ENCODE measurements around the gene AVP. TPM values are rescaled to one million over a fixed set of nuclear protein-coding genes. Genes with fewer than 3 reads are reported as not detected.

AVP gene
- polyA plus RNA-seq, 1 donor from 2014 or later = not detected

DNA sequence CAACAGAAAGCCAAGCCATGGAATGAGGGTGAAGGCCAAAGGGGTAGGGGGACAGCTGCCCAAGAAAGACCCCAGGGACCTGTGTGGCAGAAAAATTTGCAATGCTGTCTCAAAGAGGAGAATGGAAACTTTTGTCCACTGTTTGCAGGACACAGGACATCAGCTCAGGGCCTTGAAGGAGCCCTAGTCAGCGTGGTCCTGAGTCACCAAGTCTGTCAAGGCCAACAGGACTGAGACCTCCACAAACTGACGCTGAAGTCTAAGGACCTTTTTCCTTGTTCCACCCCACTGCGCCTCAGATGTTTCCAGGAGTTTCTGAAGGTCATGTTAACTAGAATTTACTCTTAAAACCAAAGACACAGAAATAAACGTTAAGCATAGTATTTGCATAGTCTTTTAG lies 31.8 kb upstream of the AVP start:
- no peak overlapping the region for H3K4me2 ChIP-seq (ENCODE audit: low read length)
- H3K9me2 ChIP-seq (ENCODE audit: insufficient read depth, low read length) = no peaks in the 10 kb centered on the region
- H3K9ac ChIP-seq (ENCODE audit: low read length) = no peak overlapping the region
- no peaks in the 10 kb centered on the region for H3K79me2 ChIP-seq (replicated peaks; ENCODE audit: insufficient read depth, low read length)
- no peaks in the 10 kb centered on the region for H4K20me1 ChIP-seq (ENCODE audit: insufficient read depth)
- peaks cover under 1% of the 10 kb centered on the region for H3K36me3 ChIP-seq (ENCODE audit: insufficient read depth, low read length)
- H3K4me3 ChIP-seq (ENCODE audit: low read length) = no peak overlapping the region
- no peak overlapping the region for H2AFZ ChIP-seq (ENCODE audit: low read depth, low read length)
- no peaks in the 10 kb centered on the region for H3F3A ChIP-seq (ENCODE audit: insufficient read depth, low read length, poor library complexity, severe bottlenecking)
- no peak overlapping the region for H3K27ac ChIP-seq (ENCODE audit: low read length)
- H3K9me3 ChIP-seq (ENCODE audit: low read length) = no peaks in the 10 kb centered on the region
- no peaks in the 10 kb centered on the region for H3K27me3 ChIP-seq (ENCODE audit: insufficient read depth, low read depth, low read length)
- no peak for TF ChIP-seq POLR2AphosphoS5 (IDR thresholded peaks at IDR 0.05)
- TF ChIP-seq, protein P1, sequence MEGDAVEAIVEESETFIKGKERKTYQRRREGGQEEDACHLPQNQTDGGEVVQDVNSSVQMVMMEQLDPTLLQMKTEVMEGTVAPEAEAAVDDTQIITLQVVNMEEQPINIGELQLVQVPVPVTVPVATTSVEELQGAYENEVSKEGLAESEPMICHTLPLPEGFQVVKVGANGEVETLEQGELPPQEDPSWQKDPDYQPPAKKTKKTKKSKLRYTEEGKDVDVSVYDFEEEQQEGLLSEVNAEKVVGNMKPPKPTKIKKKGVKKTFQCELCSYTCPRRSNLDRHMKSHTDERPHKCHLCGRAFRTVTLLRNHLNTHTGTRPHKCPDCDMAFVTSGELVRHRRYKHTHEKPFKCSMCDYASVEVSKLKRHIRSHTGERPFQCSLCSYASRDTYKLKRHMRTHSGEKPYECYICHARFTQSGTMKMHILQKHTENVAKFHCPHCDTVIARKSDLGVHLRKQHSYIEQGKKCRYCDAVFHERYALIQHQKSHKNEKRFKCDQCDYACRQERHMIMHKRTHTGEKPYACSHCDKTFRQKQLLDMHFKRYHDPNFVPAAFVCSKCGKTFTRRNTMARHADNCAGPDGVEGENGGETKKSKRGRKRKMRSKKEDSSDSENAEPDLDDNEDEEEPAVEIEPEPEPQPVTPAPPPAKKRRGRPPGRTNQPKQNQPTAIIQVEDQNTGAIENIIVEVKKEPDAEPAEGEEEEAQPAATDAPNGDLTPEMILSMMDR (IDR thresholded peaks at IDR 0.05; ENCODE audit: poor library complexity, severe bottlenecking) = no peak
- no peak for TF ChIP-seq EZH2 (IDR thresholded peaks at IDR 0.05; ENCODE audit: borderline replicate concordance, insufficient read depth, low read length, poor library complexity, severe bottlenecking)
- no peak for TF ChIP-seq TAF1 (IDR thresholded peaks at IDR 0.05; ENCODE audit: low read depth)
- TF ChIP-seq, protein P2, sequence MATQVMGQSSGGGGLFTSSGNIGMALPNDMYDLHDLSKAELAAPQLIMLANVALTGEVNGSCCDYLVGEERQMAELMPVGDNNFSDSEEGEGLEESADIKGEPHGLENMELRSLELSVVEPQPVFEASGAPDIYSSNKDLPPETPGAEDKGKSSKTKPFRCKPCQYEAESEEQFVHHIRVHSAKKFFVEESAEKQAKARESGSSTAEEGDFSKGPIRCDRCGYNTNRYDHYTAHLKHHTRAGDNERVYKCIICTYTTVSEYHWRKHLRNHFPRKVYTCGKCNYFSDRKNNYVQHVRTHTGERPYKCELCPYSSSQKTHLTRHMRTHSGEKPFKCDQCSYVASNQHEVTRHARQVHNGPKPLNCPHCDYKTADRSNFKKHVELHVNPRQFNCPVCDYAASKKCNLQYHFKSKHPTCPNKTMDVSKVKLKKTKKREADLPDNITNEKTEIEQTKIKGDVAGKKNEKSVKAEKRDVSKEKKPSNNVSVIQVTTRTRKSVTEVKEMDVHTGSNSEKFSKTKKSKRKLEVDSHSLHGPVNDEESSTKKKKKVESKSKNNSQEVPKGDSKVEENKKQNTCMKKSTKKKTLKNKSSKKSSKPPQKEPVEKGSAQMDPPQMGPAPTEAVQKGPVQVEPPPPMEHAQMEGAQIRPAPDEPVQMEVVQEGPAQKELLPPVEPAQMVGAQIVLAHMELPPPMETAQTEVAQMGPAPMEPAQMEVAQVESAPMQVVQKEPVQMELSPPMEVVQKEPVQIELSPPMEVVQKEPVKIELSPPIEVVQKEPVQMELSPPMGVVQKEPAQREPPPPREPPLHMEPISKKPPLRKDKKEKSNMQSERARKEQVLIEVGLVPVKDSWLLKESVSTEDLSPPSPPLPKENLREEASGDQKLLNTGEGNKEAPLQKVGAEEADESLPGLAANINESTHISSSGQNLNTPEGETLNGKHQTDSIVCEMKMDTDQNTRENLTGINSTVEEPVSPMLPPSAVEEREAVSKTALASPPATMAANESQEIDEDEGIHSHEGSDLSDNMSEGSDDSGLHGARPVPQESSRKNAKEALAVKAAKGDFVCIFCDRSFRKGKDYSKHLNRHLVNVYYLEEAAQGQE (IDR thresholded peaks at IDR 0.05; ENCODE audit: borderline replicate concordance) = no peak
- TF ChIP-seq EP300 (conservative IDR thresholded peaks at IDR 0.05; ENCODE audit: poor library complexity, severe bottlenecking) = no peak

DNA sequence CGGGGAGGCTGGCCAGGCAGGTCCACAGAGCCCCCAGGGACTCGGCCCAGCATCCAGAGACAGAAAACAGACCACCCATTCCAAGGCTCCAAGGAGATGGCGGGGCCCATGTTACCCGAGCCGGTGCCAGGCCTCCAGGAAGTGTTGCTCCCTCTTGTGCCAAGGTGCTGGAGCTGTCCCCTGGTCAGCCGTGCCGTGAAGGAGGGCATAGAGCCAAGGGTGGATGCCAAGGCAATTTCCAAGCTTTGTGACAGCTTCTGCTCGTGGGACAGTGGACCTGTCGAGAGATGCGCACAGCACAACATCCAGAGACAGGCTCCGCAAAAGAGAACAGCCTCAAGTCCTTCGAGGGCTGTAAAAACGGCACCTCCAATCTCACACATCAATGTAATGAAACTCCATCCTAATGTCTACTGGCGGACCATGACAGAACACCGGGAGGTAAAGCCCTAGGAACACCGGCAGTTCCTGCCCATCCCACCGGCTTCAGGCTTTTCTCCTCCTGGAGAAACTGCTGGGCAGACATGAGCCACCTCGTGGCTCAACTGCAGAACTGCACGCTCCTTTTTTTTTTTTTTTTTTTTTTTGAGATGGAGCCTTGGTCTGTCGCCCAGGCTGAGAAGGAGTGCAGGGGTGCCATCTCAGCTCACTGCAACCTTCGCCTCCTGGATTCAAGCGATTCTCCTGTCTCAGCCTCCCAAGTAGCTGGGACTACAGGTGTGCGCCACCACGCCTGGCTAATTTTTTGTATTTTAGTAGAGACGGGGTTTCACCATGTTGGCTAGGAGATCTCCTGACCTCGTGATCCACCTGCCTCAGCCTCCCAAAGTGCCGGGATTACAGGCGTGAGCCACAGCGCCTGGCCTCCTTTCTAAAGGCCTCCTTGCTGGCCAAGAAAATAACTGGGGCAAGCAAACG lies 30.9 kb upstream of the AVP start:
- no peak overlapping the region for H3K4me3 ChIP-seq (ENCODE audit: low read length)
- TF ChIP-seq TAF1 (IDR thresholded peaks at IDR 0.05; ENCODE audit: low read depth) = no peak
- TF ChIP-seq RAD21 (conservative IDR thresholded peaks at IDR 0.05) = peak; percentile 62
- no peak for TF ChIP-seq EP300 (conservative IDR thresholded peaks at IDR 0.05; ENCODE audit: poor library complexity, severe bottlenecking)
- TF ChIP-seq, protein P2 (IDR thresholded peaks at IDR 0.05; ENCODE audit: borderline replicate concordance) = no peak
- TF ChIP-seq POLR2AphosphoS5 (IDR thresholded peaks at IDR 0.05) = no peak
- no peak for TF ChIP-seq MXI1 (conservative IDR thresholded peaks at IDR 0.05; ENCODE audit: poor library complexity, severe bottlenecking)
- TF ChIP-seq EZH2 (IDR thresholded peaks at IDR 0.05; ENCODE audit: borderline replicate concordance, insufficient read depth, low read length, poor library complexity, severe bottlenecking) = no peak
- peak; percentile 76 for TF ChIP-seq SMC3 (conservative IDR thresholded peaks at IDR 0.05; ENCODE audit: poor library complexity)
- TF ChIP-seq, protein P1 (IDR thresholded peaks at IDR 0.05; ENCODE audit: poor library complexity, severe bottlenecking) = peak; percentile 81

More for the DNA sequence above, 30.9 kb upstream of the AVP start:
- Histone ChIP-seq H3F3A (ENCODE audit: insufficient read depth, low read length, poor library complexity, severe bottlenecking) (no peaks in the 10 kb centered on the region), H3K27ac (ENCODE audit: low read length) (no peak overlapping the region), H3K79me2 (replicated peaks; ENCODE audit: insufficient read depth, low read length) (no peaks in the 10 kb centered on the region), H2AFZ (ENCODE audit: low read depth, low read length) (no peak overlapping the region), H3K9me3 (ENCODE audit: low read length) (no peaks in the 10 kb centered on the region), H3K9ac (ENCODE audit: low read length) (no peak overlapping the region), H3K9me2 (ENCODE audit: insufficient read depth, low read length) (no peaks in the 10 kb centered on the region), H3K27me3 (ENCODE audit: insufficient read depth, low read depth, low read length) (no peaks in the 10 kb centered on the region), H3K4me2 (ENCODE audit: low read length) (no peak overlapping the region), H4K20me1 (ENCODE audit: insufficient read depth) (no peaks in the 10 kb centered on the region), H3K36me3 (ENCODE audit: insufficient read depth, low read length) (no peaks in the 10 kb centered on the region)
